Measurements from ENCODE around the gene IQCH.
"Not testable (repeated sequence)": the region's sequence is repeated elsewhere in the genome, so short reads cannot be mapped to it uniquely, and the experiment has no call there.

Gene IQCH

DNA sequence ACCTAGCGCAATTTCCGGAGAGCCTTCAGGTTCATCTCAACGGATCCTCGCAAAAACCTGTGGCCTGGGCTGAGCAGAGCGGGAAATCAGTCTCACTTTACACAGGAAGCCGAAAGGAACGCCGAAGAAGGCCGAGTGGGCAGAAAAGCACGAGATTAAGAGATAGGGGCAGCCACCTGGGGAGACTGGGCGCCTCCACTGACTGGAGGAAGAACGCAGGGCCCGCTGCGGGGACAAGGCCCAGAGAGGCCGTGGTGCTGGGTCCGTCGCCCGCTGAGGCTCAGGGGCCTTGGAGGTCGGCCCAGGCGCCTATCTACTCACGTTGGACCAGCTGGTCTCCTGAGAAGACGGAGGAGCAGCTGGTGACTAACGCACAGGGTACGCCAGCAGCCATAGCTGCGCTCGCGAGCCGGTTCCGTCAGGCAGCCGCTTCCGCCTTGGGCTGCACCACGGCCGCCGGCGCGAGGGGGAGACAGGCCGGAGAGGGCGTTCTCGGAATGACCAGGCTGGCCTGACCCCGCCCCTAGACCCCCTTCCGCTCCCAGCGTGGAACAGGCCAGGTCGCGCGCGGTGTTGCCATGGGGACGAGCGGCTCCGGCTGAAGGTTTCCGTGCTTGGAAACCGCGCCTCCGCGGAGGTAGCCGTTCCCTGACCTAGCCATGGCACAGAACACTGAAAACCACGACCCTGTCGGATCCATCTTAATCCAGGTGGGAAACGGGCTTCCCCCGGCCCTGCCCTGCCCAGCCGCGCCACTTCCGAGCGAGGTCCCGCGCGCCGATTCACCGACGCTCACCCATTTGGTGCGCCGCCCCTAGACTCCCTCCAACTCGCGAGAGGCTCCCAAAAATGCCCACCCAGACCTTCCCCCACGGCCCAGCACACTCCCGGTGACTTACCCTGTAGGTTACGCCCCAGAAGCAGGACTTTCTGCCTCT is at the start of gene IQCH, which contains the start of gene AAGAB:
TSS of gene IQCH (plus strand) at position 549 of the 938 bp plus-strand sequence. CDS start at position 660, 111 bp downstream.
TSS of gene AAGAB (minus strand) at position 424 of the 938 bp plus-strand sequence. CDS start at position 394, 30 bp downstream.
- DNase-seq: peak; percentile 56

GRCh38 chr15:67207555-67208207 is 46.9 kb upstream of the IQCH start:
- DNase-seq: no peak

- DNase-seq: no peak
Observed at GRCh38 chr15:67208396-67208795, 46.2 kb upstream of the IQCH start.

GRCh38 chr15:67210555-67211168 is 43.9 kb upstream of the IQCH start:
- DNase-seq: no peak

DNA sequence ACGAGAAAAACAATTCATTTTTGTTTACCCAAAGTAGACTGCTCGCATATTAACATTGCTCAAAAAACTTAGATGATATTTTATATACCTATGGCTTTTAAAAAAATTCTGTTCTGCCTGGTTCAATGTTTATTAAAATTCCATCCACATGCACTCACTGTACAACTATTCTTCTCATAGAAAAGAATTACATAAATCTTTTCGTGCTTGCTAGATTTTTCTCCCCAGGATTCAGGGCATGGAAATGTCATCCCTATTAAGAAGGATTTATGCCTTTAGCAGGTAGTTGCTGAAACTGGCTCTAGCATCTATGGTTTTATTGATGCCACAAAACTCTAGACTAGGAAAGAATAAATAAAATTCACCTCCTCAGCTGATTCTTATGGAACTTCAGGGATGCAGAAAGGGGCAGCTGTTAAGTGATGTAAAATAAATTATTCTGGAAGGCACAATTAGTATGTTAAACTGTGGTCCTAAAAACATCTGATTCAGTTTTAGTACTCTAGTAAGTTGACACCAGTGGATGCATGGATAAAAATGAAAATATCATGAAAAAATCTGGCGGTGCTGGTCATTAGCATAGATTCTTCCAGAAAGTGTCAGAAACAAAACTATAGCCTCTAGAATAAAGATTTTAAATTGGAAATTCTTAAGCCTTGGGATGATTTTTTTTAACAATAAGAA is 41.8 kb upstream of the IQCH start:
- DNase-seq: no peak

GRCh38 chr15:67215102-67215501 is 39.5 kb upstream of the IQCH start:
- DNase-seq: no peak

GRCh38 chr15:67216859-67217258 is 37.7 kb upstream of the IQCH start:
- DNase-seq: no peak

- DNase-seq: no peak
Observed at GRCh38 chr15:67218428-67218827, 36.2 kb upstream of the IQCH start.

DNA sequence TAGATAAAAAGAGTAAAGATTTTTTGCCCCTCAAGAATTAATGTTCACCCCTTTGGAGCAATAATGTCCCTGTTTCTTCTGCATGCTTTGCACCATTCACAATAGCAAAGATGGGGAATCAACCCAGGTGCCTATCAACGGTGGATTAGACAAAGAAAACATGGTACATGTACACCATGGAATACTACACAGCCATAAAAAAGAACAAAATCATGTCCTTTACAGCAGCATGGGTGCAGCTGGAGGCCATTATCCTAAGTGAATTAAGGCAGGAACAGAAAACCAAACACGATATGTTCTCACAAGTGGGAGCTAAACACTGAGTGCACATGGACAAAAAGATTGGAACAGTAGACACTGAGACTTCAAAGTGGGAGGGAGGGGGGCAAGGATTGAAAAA is 35.3 kb upstream of the IQCH start:
- DNase-seq: no peak

- no peak for DNase-seq
Observed at GRCh38 chr15:67224889-67225288, 29.7 kb upstream of the IQCH start.

GRCh38 chr15:67225336-67225735 is 29.2 kb upstream of the IQCH start:
- no peak for DNase-seq

DNA sequence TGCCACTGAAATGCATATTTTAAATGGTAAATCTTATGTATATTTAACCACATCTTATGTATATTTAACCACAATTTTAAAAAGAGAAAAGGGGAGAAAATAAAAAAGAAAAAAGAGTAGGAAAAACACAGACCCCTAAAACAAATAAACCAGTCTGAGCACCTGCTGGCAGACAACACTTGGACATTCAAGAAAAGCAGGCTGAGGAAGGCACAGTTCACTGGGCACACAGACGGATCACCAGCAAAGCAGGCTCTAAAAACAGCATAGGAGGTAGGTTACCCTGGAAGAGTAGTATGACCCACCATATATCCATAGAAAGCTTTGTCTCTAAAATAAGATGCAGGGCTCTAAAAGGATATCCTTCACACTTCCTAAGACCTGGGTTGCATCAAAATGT is 27.2 kb upstream of the IQCH start:
- DNase-seq: no peak

- no peak for DNase-seq
Observed at GRCh38 chr15:67227846-67228245, 26.7 kb upstream of the IQCH start.

GRCh38 chr15:67228286-67228685 is 26.3 kb upstream of the IQCH start:
- DNase-seq: no peak

DNA sequence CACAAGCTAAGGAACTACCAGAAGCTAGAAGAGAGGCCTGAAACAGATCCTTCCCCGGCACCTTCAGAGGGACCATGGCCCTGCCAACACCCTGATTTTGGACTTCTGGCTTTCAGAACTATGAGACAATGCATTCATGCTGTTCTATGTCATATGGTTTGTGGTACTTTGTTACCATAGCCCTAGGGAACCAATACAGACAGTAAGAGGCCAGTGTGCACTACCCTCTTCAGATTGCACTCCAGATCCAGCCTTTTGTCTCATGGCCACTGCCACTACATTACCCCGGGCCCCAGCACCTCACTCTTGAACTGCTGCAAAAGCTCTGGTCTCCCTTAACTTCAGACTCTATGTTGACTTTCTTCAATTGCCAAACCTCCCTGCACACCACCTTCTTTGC is 24.1 kb upstream of the IQCH start:
- no peak for DNase-seq

GRCh38 chr15:67232591-67232990 is 22.0 kb upstream of the IQCH start:
- no peak for DNase-seq

GRCh38 chr15:67240235-67241131 is 14.1 kb upstream of the IQCH start:
- no peak for DNase-seq

DNA sequence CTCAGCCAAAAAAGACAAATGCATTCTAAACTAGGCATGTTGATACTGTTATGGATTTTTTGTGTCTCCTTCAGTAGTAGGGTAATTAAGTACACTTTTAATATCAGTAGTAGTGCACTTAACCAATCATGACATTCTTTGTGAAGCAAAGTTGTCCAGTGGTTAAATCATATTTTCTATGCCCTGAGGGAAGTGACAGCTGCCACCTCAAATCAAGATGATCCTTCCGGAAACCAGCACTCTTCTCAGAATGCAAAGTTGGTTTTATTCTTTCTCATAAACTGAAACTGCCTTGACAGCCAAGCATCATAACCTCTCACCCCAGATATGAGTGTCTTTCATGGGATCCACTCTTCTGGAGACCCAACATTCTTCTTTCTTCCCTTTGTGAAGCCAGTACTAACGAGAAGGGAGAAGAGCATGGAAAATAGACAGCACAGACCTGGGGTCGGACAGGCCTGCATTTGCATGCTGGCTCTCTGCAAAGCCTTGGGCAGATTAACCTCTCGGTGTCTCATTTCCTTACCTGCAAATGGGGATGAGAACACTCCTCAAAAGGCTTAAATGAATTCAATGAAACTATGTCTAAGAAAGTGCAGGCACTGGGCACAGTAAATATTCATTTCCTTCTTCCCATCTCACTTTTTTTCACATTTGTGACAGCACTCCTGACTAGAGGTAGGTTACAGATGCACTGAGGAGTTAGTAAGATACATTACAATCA is 13.3 kb upstream of the IQCH start:
- no peak for DNase-seq

DNA sequence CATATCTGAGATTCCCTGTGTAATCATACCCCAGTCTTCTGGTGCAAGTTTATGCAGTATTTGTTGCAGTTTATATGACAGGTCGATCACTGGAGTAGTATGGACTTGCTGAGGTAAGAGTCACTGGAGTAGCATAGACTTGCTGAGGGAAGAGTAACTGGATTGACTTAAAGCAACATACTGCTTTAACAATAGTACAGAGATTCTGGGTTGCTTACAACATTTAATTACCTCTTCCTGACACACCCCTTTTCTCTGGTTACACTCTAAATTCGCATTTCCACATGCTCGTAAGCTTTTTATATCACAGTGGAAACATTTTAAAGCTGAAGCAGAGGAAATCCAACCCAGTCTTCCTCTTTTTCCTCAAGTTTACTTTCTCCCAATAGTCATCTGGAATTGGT is 11.9 kb upstream of the IQCH start:
- no peak for DNase-seq

GRCh38 chr15:67244971-67245478 is 9.6 kb upstream of the IQCH start:
- DNase-seq: no peak

DNA sequence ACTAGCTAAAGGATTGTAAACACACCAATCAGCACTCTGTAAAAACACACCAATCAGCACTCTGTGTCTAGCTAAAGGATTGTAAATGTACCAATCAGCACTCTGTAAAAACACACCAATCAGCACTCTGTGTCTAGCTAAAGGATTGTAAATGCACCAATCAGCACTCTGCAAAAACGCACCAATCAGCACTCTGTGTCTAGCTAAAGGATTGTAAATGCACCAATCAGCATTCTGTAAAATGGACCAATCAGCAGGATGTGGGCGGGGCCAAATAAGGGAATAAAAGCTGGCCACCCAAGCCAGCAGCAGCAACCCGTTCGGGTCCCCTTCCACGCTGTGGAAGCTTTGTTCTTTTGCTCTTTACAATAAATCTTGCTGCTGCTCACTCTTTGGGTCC is 8.0 kb upstream of the IQCH start:
- DNase-seq: not testable (repeated sequence)

All from NCI-H2029 treated with DMSO at 0.1 percent for 48 hours (cell line).